ENCODE results near the gene CWC15. TPM values are rescaled to one million over a fixed set of nuclear protein-coding genes. Genes with fewer than 3 reads are reported as not detected.

Gene CWC15
- polyA plus RNA-seq, 1 donor (not counting 4 experiments of a cell fraction or from before 2014, with no cell fraction given), result 56.3 TPM

DNA sequence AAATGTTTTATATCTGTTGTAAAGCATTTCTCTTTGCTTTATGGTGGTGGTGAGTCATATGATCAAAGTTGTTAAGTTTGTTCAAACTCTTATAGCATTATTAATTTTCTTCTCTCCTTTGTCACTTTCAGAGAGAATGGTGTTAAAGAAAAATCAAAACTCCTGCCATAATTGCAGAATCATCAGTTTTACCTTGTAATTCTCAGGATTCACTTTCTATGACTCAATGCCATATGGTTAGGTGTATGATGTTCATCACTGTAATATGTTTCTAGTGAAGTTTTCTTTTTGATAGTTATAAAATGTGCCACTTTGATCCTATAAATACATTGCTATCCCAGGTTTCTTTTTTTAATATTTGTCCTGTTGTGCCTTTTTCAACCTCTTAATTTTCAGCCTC is 38.0 kb upstream of the CWC15 start:
- DNase-seq (ENCODE audit: low read depth, low spot score) (no peak), FAIRE-seq (no peak)
- no peaks in the 10 kb centered on the region for H3K4me1 ChIP-seq (ENCODE audit: control insufficient read depth, extremely low read depth, insufficient read depth, low read length)
- H3K9me1 ChIP-seq (ENCODE audit: control insufficient read depth, extremely low read depth, insufficient read depth, low read length), result no peaks in the 10 kb centered on the region
- no peak overlapping the region for H2AFZ ChIP-seq (ENCODE audit: control insufficient read depth, low read length)
- no peak overlapping the region for H3K27ac ChIP-seq (ENCODE audit: control insufficient read depth, insufficient read depth, low read length)
- no peaks in the 10 kb centered on the region for H3K9me3 ChIP-seq (ENCODE audit: control insufficient read depth, low read depth, low read length)
- H3K4me2 ChIP-seq (ENCODE audit: control insufficient read depth, extremely low read depth, insufficient read depth, low read depth, low read length), result no peak overlapping the region
- no peaks in the 10 kb centered on the region for H3K36me3 ChIP-seq (ENCODE audit: control insufficient read depth in 2 of 2, extremely low read depth in 1 of 2, insufficient read depth in 2 of 2, low read length in 2 of 2)
- no peak overlapping the region for H3K4me3 ChIP-seq (ENCODE audit: control insufficient read depth in 2 of 3, extremely low read depth in 1 of 3, insufficient read depth in 2 of 3, low read depth in 1 of 3, low read length in 3 of 3)
- H4K20me1 ChIP-seq (ENCODE audit: control insufficient read depth, extremely low read depth, insufficient read depth, low read length), result no peaks in the 10 kb centered on the region
- dilution Hi-C loops (cut with MboI; ENCODE audit: extremely low pct_ligation_motif_present, low sequenced_read_pairs), result no loop called here
- no peaks in the 10 kb centered on the region for H3K27me3 ChIP-seq (ENCODE audit: control insufficient read depth, extremely low read depth, insufficient read depth, low read length)
- TF ChIP-seq CTCF (optimal IDR thresholded peaks at IDR 0.05 in 1 of 3, IDR thresholded peaks at IDR 0.05 in 1 of 3, conservative IDR thresholded peaks at IDR 0.05 in 1 of 3; ENCODE audit: extremely low read depth in 1 of 3, insufficient read depth in 2 of 3, low read length in 3 of 3) (no peak), EZH2 (IDR thresholded peaks at IDR 0.05; ENCODE audit: low read length) (no peak)
- H3K79me2 ChIP-seq (ENCODE audit: control insufficient read depth, insufficient read depth, low read length), result no peaks in the 10 kb centered on the region
- H3K9ac ChIP-seq (ENCODE audit: control insufficient read depth, extremely low read depth, insufficient read depth, low read length), result no peak overlapping the region

- no peaks in the 10 kb centered on the region for H4K20me1 ChIP-seq (ENCODE audit: control insufficient read depth, extremely low read depth, insufficient read depth, low read length)
- H3K27ac ChIP-seq (ENCODE audit: control insufficient read depth, insufficient read depth, low read length), result no peak overlapping the region
- no peak overlapping the region for H3K4me2 ChIP-seq (ENCODE audit: control insufficient read depth, extremely low read depth, insufficient read depth, low read depth, low read length)
- H3K9me3 ChIP-seq (ENCODE audit: control insufficient read depth, low read depth, low read length), result no peaks in the 10 kb centered on the region
- DNase-seq (ENCODE audit: low read depth, low spot score) (no peak), FAIRE-seq (no peak)
- no peaks in the 10 kb centered on the region for H3K9me1 ChIP-seq (ENCODE audit: control insufficient read depth, extremely low read depth, insufficient read depth, low read length)
- no peaks in the 10 kb centered on the region for H3K4me1 ChIP-seq (ENCODE audit: control insufficient read depth, extremely low read depth, insufficient read depth, low read length)
- H3K79me2 ChIP-seq (ENCODE audit: control insufficient read depth, insufficient read depth, low read length), result no peaks in the 10 kb centered on the region
- H3K36me3 ChIP-seq (ENCODE audit: control insufficient read depth in 2 of 2, extremely low read depth in 1 of 2, insufficient read depth in 2 of 2, low read length in 2 of 2), result no peaks in the 10 kb centered on the region
- H3K4me3 ChIP-seq (ENCODE audit: control insufficient read depth in 2 of 3, extremely low read depth in 1 of 3, insufficient read depth in 2 of 3, low read depth in 1 of 3, low read length in 3 of 3), result no peak overlapping the region
- no peaks in the 10 kb centered on the region for H3K27me3 ChIP-seq (ENCODE audit: control insufficient read depth, extremely low read depth, insufficient read depth, low read length)
- TF ChIP-seq CTCF (optimal IDR thresholded peaks at IDR 0.05 in 1 of 3, IDR thresholded peaks at IDR 0.05 in 1 of 3, conservative IDR thresholded peaks at IDR 0.05 in 1 of 3; ENCODE audit: extremely low read depth in 1 of 3, insufficient read depth in 2 of 3, low read length in 3 of 3) (no peak), EZH2 (IDR thresholded peaks at IDR 0.05; ENCODE audit: low read length) (no peak)
- dilution Hi-C loops (cut with MboI; ENCODE audit: extremely low pct_ligation_motif_present, low sequenced_read_pairs), result no loop called here
- no peak overlapping the region for H2AFZ ChIP-seq (ENCODE audit: control insufficient read depth, low read length)
- H3K9ac ChIP-seq (ENCODE audit: control insufficient read depth, extremely low read depth, insufficient read depth, low read length), result no peak overlapping the region
Observed at GRCh38 chr11:95005642-95006041, 32.3 kb upstream of the CWC15 start.
